Heart left ventricle (tissue), 16 donors: Measurements from ENCODE around the gene DCUN1D2. TPM values are rescaled to one million over a fixed set of nuclear protein-coding genes. Genes with fewer than 3 reads are reported as not detected.

ENCODE experiments used
- ATAC-seq, 4 donors: fragments of 200-7000 bp; cut with Tn5 transposase; one replicate each; pipeline ENCODE4 v1.9.1; 2020 to 2022; ENCODE audit warnings: moderate library complexity in 4 of 4, mild to moderate bottlenecking in 3 of 4, moderate number of reproducible peaks in 1 of 4
- DNase-seq, 5 donors: peaks; one replicate each; pipeline ENCODE4 v3.0.0-alpha.2; 2020
- H3K27ac ChIP-seq, 12 donors: fragments of 200-600 bp; sonication (generic) in 4 of 12; one replicate each; pipeline versions ENCODE4 v1.5.0 to v1.8.0; 2016 to 2022; ENCODE audit warnings: mild to moderate bottlenecking in 2 of 12
- H3K27me3 ChIP-seq, 9 donors: fragments of 200-600 bp; sonication (generic) in 2 of 9; one replicate each; pipeline versions ENCODE4 v1.5.1 to v1.8.0; 2016 to 2022; ENCODE audit warnings: mild to moderate bottlenecking in 3 of 9
- H3K36me3 ChIP-seq, 9 donors: fragments of 200-600 bp; sonication (generic) in 2 of 9; one replicate each; pipeline versions ENCODE4 v1.5.0 to v1.8.0; 2018 to 2022; ENCODE audit warnings: mild to moderate bottlenecking in 2 of 9
- H3K4me1 ChIP-seq, 12 donors: fragments of 200-600 bp; sonication (generic) in 4 of 12; one replicate each; pipeline versions ENCODE4 v1.5.0 to v1.8.0; 2016 to 2022; ENCODE audit warnings: mild to moderate bottlenecking in 3 of 12
- H3K4me3 ChIP-seq, 12 donors: fragments of 200-600 bp; sonication (generic) in 4 of 12; one replicate each; pipeline versions ENCODE4 v1.5.0 to v1.8.0; 2017 to 2022; ENCODE audit warnings: mild to moderate bottlenecking in 9 of 12, moderate library complexity in 4 of 12
- H3K9me3 ChIP-seq, 12 donors: fragments of 200-600 bp; sonication (generic) in 4 of 12; one replicate each; pipeline versions ENCODE4 v1.5.0 to v1.8.0; 2016 to 2022; ENCODE audit warnings: mild to moderate bottlenecking in 1 of 12
- POLR2A ChIP-seq, 2 donors: fragments of 450-650 bp; IDR thresholded peaks; one replicate each; pipeline ENCODE4 v1.6.1; 2017; ENCODE audit warnings: antibody characterized with exemption in 2 of 2, mild to moderate bottlenecking in 2 of 2, moderate library complexity in 2 of 2
- WGBS, 4 donors: extraction: QIAGEN DNeasy Blood & Tissue Kit in 2 of 4; methylation state at CpG; one replicate each; pipeline versions ENCODE4 v1.1.5 to v1.1.7; 2013 to 2018; 5-methylcytosine and 5-hydroxymethylcytosine counted together
- intact Hi-C, 10 donors: fragments of 100-400 bp; cut with DNase I; formaldehyde crosslinking; loops; one replicate each; pipeline versions ENCODE4 v1.11.1 to v1.14.2; 2022
- polyA plus RNA-seq, 2 donors: library from polyadenylated mRNA; stranded (reverse); fragments of 200-250 nt; gene quantifications; one replicate each; pipeline ENCODE4 v1.2.3, GENCODE V29; 2013
- total RNA-seq, 9 donors: library from RNA; depleted of rRNA in 2 of 9; stranded (reverse); fragments of >200 nt in 2 of 9; fragmentation: NEBNext Ultra II Directional in 3 of 9; extraction: Animal tissue kit (Norgen Biotek cat#: 25700) in 3 of 9; gene quantifications; one replicate each; pipeline versions ENCODE4 v1.1.0 to v1.2.4, GENCODE V29; 2016 to 2023
- TF ChIP-seq, protein P1 (sequence below), 12 donors: fragments of 200-600 bp; sonication (generic) in 4 of 12; IDR thresholded peaks; one replicate each; pipeline versions ENCODE4 v1.5.0 to v1.8.0; 2018 to 2022; ENCODE audit warnings: antibody characterized with exemption in 12 of 12, mild to moderate bottlenecking in 5 of 12
- donor health status: ischemic (EF 13 %, LVEDD 7.1; RV severe dilation, severe dysfunction).
- donor health status: healthy with polysubstance abuse.
- donor health status: DM: no; HTN: yes; CAD: no.
- donor health status: DM: no; HTN: no; CAD: no.
- donor health status: ischemic (EF 25% LVEDD 6.9; RV normal size, moderate dysfunction).
- donor health status: ischemic (EF 25% LVEDD 5.7; RV mildly dilated, moderate dysfunction).
- donor health status: healthy.
- donor health status: DM: yes; HTN: yes; CAD: no.
- donor health status: ischemic (EF 35%, LVEDD 5.7; RV mildly dilated, moderate dysfunction).
- donor health status: nonischemic (EF 11% LVEDD 7.7; RV severe dilation, severe dysfunction).
- donor health status: DM: yes; HTN: yes; CAD: no.
- donor health status: PGD.
- donor health status: ischemic (EF 29% LVEDD 5.4; RV normal size, mild dysfunction).
- donor health status: nonischemic (EF 23%, LVEDD 6.1; RV moderate dilation, normal function).

DCUN1D2 gene
- total and polyA plus RNA-seq, 11 donors, result 68.7 to 247 (median 153) TPM

DNA sequence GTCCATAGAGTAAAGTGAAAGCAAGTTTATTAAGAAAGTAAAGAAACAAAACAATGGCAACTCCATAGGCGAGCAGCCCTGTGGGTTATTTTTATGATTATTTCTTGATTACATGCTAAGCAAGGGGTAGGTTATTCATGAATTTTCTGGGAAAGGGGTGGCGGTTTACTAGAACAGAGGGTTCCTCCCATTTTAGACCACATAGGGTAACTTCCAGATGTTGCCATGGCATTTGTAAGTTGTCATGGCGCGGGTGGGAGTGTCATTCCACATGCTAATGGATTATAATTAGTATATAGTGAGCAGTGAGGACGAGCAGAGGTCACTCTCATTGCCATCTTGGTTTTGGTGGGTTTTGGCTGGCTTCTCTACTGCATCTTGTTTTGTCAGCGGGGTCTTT lies 8.4 kb upstream of the DCUN1D2 start:
- TF ChIP-seq, protein P1, sequence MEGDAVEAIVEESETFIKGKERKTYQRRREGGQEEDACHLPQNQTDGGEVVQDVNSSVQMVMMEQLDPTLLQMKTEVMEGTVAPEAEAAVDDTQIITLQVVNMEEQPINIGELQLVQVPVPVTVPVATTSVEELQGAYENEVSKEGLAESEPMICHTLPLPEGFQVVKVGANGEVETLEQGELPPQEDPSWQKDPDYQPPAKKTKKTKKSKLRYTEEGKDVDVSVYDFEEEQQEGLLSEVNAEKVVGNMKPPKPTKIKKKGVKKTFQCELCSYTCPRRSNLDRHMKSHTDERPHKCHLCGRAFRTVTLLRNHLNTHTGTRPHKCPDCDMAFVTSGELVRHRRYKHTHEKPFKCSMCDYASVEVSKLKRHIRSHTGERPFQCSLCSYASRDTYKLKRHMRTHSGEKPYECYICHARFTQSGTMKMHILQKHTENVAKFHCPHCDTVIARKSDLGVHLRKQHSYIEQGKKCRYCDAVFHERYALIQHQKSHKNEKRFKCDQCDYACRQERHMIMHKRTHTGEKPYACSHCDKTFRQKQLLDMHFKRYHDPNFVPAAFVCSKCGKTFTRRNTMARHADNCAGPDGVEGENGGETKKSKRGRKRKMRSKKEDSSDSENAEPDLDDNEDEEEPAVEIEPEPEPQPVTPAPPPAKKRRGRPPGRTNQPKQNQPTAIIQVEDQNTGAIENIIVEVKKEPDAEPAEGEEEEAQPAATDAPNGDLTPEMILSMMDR (IDR thresholded peaks at IDR 0.05), result no peak
- no peak for TF ChIP-seq POLR2A (IDR thresholded peaks at IDR 0.05)
- ATAC-seq (no peak), DNase-seq (no peak)
- no peak overlapping the region for H3K4me3 ChIP-seq
- peaks cover 0 to 60% (median 29%) of the 10 kb centered on the region in 12 donors for H3K4me1 ChIP-seq
- no peaks in the 10 kb centered on the region for H3K9me3 ChIP-seq
- H3K27me3 ChIP-seq, result no peaks in the 10 kb centered on the region
- 91 to 94% (median 92%) methylated on average over 6 of the region's 6 CpGs for WGBS, 4 donors
- peak overlapping the region in 1 of 12 donors; percentile 75 for H3K27ac ChIP-seq
- H3K36me3 ChIP-seq, result peaks cover 2 to 93% (median 84%) of the 10 kb centered on the region in 9 donors
- intact Hi-C loops, result loop anchor here in 2 of 10 donors (5.0 to 10.0 kb wide), 2 partner anchors 37 to 46 kb away; no protein-coding TSS in a partner anchor

DNA sequence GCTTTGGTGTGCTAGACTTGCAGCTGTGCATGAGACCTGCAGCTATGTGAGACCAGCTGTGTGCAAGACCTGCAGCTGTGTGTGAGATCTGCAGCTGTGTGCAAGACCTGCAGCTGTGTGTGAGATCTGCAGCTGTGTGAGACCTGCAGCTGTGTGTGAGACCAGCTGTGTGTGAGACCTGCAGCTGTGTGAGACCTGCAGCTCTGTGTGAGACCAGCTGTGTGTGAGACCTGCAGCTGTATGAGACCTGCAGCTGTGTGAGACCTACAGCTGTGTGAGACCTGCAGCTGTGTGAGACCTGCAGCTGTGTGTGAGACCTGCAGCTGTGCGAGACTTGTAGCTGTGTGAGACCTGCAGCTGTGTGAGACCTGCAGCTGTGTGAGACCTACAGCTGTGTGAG lies 6.7 kb upstream of the DCUN1D2 start:
- Histone ChIP-seq H3K27ac (no peak overlapping the region), H3K36me3 (peaks cover 2 to 78% (median 70%) of the 10 kb centered on the region in 9 donors), H3K4me1 (peaks cover 0 to 70% (median 43%) of the 10 kb centered on the region in 12 donors), H3K4me3 (no peak overlapping the region), H3K9me3 (no peaks in the 10 kb centered on the region), H3K27me3 (no peaks in the 10 kb centered on the region)
- DNase-seq, result no peak
- intact Hi-C loops, result loop anchor here in 2 of 10 donors (5.0 to 10.0 kb wide), 2 partner anchors 35 to 48 kb away; no protein-coding TSS in a partner anchor
- TF ChIP-seq, protein P1 (IDR thresholded peaks at IDR 0.05), result no peak
- TF ChIP-seq POLR2A (IDR thresholded peaks at IDR 0.05), result no peak
- no peak for ATAC-seq
- 17 to 100% (median 98%) methylated on average over 1 of the region's 1 CpG for WGBS, 4 donors

DNA sequence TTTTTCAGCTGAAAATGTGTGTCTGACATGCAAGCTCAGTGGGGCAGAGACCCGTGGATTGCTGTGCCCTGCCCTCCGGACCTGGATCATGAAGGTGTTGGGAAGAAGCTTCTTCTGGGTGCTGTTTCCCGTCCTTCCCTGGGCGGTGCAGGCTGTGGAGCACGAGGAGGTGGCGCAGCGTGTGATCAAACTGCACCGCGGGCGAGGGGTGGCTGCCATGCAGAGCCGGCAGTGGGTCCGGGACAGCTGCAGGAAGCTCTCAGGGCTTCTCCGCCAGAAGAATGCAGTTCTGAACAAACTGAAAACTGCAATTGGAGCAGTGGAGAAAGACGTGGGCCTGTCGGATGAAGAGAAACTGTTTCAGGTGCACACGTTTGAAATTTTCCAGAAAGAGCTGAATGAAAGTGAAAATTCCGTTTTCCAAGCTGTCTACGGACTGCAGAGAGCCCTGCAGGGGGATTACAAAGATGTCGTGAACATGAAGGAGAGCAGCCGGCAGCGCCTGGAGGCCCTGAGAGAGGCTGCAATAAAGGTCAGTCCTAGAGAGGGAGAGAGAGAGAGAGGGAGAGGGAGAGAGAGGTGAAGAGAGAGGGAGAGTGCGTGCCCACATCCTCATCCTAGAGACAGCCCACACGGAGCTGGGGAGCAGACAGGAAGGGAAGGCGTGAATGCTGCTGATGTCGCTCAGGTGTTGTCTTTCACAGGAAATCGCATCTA lies 5.1 kb upstream of the DCUN1D2 start:
- Histone ChIP-seq H3K27me3 (no peaks in the 10 kb centered on the region), H3K27ac (peak overlapping the region in 11 of 12 donors; percentile 55 to 92 (median 62)), H3K4me3 (peak overlapping the region in 3 of 12 donors; percentile 5 to 8 (median 8)), H3K36me3 (peaks cover 2 to 63% (median 54%) of the 10 kb centered on the region in 9 donors), H3K4me1 (peaks cover 0 to 65% (median 46%) of the 10 kb centered on the region in 12 donors), H3K9me3 (no peaks in the 10 kb centered on the region)
- DNase-seq (peak in 1 of 5 donors; percentile 52), ATAC-seq (peak; percentile 47 to 67 (median 62))
- intact Hi-C loops, result loop anchor here in 2 of 10 donors (5.0 to 10.0 kb wide), 2 partner anchors 33 to 49 kb away; no protein-coding TSS in a partner anchor
- TF ChIP-seq, protein P1 (IDR thresholded peaks at IDR 0.05), result no peak
- no peak for TF ChIP-seq POLR2A (IDR thresholded peaks at IDR 0.05)
- WGBS, 4 donors, result 37 to 49% (median 41%) methylated on average over 26 of the region's 26 CpGs

DNA sequence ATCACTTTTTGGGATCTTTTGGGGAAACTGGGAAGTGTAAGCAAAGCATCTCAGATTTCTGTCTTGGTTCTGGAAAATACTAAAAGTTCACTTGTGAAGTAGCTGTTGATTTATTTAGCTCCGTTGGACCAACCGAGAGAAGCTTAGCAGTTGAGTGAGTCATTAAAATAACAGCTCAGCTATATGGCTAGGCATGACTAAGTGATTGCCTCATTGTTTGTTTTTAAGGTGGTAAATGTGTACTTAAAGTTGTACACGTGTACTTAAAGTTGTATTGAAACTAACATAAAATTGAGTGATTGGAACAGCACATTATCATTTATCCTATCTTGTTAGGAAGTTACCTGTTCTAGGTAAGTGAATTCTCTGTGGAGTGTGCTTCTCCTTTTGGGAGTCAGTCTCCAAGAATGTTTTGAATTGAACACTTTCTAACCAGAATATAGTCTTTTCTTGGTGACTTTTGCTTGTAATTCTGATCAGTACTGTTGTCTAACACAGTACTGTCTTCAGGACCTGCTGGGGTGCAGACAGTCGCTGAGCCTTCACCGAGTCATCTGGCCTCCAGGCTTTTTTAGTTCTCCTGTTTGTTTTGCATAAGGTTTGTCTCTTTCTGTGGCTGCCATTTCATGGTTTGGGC lies 2.9 kb upstream of the DCUN1D2 start:
- peak overlapping the region in 4 of 12 donors; percentile 4 to 32 (median 16) for H3K4me3 ChIP-seq
- WGBS, 4 donors, result 34 to 36% (median 36%) methylated on average over 5 of the region's 5 CpGs
- ATAC-seq, result no peak
- peaks cover 0 to 41% (median 32%) of the 10 kb centered on the region in 9 donors for H3K36me3 ChIP-seq
- TF ChIP-seq POLR2A (IDR thresholded peaks at IDR 0.05), result no peak
- TF ChIP-seq, protein P1 (IDR thresholded peaks at IDR 0.05), result no peak
- H3K4me1 ChIP-seq, result peaks cover 0 to 73% (median 58%) of the 10 kb centered on the region in 12 donors
- peak overlapping the region; percentile 29 to 93 (median 54) for H3K27ac ChIP-seq
- intact Hi-C loops, result loop anchor here in 4 of 10 donors (5.0 to 10.0 kb wide), 4 partner anchors 36 to 51 kb away; partner anchors contain the start of gene ADPRHL1 (in 2 of the 4)
- no peak for DNase-seq
- H3K9me3 ChIP-seq, result no peaks in the 10 kb centered on the region
- H3K27me3 ChIP-seq, result no peaks in the 10 kb centered on the region
